NCI-H345 treated with DMSO at 0.1 percent for 48 hours (cell line): ENCODE measurements around the gene LRRC4C.
A peak's percentile ranks its signal among the peaks of the same experiment; 100 is the strongest.
"Not testable (repeated sequence)": the region's sequence is repeated elsewhere in the genome, so short reads cannot be mapped to it uniquely, and the experiment has no call there.

Source experiments
- DNase-seq: peaks from one replicate; lab custom pipeline; 2025; ENCODE audit not compliant: unreplicated experiment; lab: John Stamatoyannopoulos, UW

Gene LRRC4C

DNA sequence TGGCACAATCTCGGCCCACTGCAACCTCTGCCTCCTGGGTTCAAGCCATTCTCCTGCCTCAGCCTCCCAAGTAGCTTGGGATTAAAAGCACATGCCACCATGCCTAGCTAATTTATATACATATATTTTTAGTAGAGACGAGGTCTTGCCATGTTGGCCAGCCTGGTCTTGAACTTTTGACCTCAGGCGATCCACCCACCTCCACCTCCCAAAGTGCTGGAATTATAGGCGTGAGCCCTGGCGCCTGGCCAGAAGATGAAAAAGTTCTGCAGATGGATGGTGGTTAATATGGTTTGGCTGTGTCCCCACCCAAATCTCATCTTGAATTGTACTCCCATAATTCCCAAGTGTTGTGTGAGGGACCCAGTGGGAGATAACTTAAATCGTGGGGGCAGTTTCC, 937.4 kb downstream of the LRRC4C start:
- DNase-seq = not testable (repeated sequence)

- DNase-seq = no peak
Measured at GRCh38 chr11:40517122-40517521, 942.3 kb downstream of the LRRC4C start.

GRCh38 chr11:40514124-40514523, 945.3 kb downstream of the LRRC4C start:
- DNase-seq = no peak

DNA sequence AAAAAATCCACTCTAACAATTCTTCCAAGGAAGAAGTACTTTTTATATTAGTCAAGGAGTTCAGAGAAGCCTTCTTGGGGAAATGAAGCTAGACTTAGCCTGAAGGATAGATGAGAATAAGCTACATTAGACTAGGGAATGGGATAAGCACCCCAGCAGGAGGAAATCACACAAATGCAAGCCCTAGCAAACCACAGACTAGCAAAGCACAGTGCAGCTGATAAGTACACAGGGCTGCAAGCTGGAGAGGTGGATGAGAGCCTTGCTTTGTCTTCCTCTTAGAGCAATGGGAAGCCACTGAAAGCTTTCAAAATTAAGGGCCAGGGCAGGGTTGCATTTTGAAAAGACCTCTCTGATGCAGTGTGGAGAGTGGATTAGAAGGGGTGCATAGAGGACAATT, 946.2 kb downstream of the LRRC4C start:
- DNase-seq = peak; percentile 5

DNA sequence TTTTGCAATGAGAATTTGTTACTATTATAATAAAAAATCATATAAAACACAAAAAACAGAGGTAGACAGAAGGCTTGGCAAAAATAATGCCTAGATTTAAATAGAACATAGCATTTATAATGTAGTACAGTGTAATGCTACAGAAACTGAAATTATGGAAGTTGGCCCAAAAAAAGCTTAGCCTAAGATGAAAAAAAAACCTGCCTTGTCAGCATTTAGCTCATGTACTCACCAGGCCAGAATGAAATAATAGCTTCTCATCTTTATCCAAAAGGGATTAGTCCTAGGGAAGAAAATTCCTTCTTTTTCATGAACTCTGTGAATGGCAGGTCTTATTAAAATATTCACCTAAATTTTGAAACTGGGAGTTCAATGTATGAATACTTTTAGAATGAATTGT, 951.1 kb downstream of the LRRC4C start:
- DNase-seq = no peak

GRCh38 chr11:40506226-40506625, 953.2 kb downstream of the LRRC4C start:
- no peak for DNase-seq

- DNase-seq = no peak
Measured at GRCh38 chr11:40491341-40491740, 968.1 kb downstream of the LRRC4C start.

DNA sequence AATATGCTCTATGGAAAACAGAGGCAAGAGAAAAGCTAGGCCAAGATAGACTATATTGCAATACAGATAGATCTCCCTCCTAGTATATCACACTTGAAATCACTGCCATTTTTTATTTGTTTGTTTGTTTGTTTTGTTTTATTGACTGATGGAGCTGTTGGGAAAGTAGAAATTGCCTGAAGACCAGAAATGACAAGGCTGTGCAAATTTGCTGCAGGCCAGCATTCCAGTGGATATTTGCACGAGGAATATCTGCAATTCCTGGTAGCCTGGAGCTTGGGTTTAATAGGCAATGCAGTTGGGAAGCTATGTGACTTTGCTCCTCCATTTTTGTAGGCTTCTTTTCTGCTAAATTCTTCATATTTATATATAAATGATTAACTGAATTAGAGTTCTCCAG, 991.7 kb downstream of the LRRC4C start:
- no peak for DNase-seq

DNA sequence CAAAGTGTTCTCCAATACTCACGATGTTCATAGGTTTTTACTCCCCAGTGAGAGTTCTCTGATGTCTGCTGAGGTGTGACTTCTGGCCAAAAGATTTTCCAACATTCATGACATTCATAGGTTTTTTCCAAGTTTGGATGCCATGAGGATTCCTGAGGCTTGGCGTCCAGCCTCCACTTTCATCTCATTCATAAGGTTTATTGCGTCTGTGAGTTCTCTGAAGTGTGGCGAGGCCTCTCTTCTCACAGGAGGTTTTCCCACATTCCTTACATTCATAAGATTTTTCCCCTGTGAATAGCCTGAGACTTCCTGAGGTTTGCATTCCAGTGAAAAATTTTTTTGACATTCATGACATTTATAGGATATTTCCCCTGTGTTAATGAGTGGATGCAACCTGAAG, 1014.1 kb downstream of the LRRC4C start:
- no peak for DNase-seq

- no peak for DNase-seq
Measured at GRCh38 chr11:40444151-40444550, 1015.3 kb downstream of the LRRC4C start.

DNA sequence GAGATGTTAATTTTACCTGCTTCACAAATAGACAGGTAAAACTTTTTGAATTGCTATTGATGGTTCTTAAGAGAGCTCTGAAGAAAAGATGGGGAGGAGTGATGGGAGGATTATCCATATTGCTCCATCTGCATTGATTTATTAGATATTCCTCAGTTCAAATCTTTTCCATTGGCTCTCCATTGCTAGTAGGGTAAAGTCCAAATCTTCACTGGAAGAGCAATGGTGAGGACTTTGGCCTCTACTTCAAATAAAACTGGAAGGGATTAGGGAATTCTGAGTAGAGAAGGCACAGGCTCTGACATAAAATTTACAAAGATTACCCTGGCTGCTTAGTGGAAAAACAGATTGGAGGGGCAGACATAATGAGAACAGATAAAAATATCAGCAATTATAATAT, 1024.1 kb downstream of the LRRC4C start:
- no peak for DNase-seq

DNA sequence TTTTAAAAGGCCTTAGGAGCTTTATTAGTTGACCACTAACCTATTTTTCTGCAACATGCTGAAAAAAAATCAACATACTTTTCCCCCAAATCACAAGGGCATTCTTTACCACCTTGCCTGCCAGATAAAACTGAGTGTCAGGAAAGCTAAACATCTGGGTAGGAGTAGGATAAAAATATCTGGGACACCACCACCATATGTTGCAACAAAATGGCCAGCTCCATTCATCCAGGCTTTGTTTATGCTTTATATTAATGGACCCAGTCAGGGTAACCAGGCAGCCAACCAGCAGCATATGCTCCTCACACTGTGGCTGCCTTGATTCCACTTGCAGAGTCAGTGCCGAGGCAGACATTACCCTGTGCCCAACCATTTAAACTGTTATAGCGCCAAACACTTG, 1024.5 kb downstream of the LRRC4C start:
- DNase-seq = no peak

GRCh38 chr11:40432358-40432757, 1027.1 kb downstream of the LRRC4C start:
- DNase-seq = no peak

DNA sequence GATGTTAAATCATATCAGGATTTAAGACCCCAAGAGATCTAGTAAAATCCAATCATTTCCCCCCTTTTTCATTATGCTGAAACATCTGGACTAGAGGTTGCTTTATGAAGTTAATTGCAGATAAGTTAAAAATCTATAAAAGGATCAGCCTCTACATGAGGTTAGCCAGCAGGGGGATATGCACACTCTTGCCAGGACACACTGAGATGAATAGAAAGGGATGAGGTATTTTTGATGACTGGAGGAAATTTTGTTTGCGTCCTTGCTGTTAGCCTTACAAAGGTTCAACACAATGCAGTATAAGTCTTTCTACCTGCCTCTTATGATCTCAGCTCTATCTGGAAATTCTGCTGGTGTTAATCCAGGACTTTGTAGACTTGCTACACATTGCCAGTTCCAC, 1034.3 kb downstream of the LRRC4C start:
- no peak for DNase-seq

GRCh38 chr11:40421208-40421981, 1038.1 kb downstream of the LRRC4C start:
- DNase-seq = no peak

GRCh38 chr11:40417627-40418026, 1041.8 kb downstream of the LRRC4C start:
- DNase-seq = no peak

- DNase-seq = no peak
Measured at GRCh38 chr11:40407355-40407754, 1052.1 kb downstream of the LRRC4C start.

- no peak for DNase-seq
Measured at GRCh38 chr11:40405614-40406013, 1053.8 kb downstream of the LRRC4C start.

DNA sequence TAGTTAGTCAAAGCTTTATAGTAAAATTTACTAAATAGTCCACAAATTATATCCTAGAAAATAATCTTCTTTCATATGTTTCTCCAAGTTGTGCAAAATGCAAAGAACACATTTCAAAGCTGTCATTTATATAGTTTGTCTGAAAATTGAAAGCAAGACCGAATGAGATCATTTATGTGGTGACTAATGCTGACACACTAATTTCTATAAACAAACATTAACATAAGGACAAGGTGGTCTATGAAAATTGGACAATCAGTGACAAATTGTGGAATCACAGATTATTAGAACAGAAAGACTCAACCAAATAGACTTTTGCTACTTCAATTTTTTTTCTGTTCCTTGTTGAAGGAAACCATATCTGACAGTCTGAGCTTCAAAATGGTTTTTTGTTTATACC, 1056.1 kb downstream of the LRRC4C start:
- no peak for DNase-seq

DNA sequence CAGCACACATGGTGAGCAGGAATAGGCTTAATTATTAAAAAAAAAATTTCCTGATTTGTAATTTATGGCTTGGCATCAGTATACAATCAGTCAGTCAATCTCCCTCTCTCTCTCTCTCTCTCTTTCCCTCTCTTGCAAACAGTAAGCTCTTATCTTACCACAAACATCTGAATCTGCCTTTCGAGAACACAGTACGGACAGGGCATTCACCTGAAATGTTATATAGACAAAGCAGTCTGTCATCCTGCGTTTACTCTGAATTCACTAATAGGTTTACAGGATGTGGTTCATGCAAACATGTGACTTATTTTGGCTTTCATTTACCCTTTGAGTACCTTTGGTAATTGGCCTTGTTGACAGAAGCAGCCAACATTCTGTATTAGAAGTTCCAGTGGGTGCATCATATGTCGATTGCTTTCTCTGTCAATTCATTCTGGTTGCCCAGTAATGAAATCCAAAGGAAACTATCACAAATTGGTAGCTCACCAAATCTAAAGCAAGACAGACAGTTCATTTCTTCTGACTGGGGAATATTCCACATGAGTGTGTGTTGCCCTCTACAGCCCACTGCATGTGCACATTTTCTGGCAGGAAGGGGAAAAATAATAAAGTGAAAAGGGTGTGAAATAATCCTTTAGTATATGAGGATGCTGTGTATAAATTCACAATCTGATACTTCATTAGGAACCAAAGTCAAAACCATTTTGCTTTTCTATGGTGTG, 1058.2 kb downstream of the LRRC4C start:
- peak; percentile 36 for DNase-seq

DNA sequence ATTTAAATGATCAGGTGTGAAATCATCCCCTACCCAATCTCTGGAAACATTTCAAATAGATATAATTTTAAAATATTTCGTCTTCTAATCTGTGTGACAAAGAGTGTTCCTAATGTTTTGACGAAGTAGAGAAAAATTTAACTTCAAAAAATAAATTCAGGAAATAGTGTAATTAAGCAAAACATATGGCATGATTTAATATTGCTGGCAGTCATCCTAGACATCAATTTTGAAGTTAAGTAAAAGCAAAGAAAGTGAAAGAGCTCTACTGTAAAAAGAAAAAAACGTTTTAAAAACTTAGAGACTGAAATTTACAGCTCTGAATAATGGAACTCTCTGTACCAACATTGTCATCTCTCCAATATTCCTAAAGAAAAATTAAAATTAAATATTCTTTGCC, 1062.3 kb downstream of the LRRC4C start:
- no peak for DNase-seq

GRCh38 chr11:40393511-40393910, 1065.9 kb downstream of the LRRC4C start:
- DNase-seq = no peak

DNA sequence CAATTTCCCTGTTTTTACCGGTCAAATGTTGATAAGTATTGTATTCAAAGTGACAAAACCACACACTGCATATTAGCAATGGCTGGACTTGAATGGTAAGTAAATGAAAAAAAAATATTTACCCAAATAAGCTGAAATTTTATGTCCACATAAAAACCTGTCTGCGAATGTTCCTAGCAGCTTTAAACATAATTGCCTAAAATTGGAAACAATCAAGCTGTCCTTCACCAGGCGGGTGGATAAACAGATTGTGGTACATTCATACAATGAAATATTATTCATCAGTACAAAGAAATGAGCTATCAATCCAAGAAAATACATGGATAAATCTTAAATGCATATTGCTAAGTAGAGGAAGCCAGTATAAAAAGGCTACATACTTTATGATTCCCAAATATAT, 1067.8 kb downstream of the LRRC4C start:
- DNase-seq = no peak
